GM21619 (cell line): ENCODE data around the gene ACSM6.

Experiments used
- ATAC-seq: cut with Tn5 transposase; IDR thresholded peaks from one replicate; pipeline ENCODE4 v1.9.1; 2021; ENCODE audit not compliant: unreplicated experiment

Gene ACSM6

GRCh38 chr10:95244152-95244551, 50.1 kb downstream of the ACSM6 start:
- ATAC-seq: no peak

GRCh38 chr10:95245425-95246055, 51.5 kb downstream of the ACSM6 start:
- peak; percentile 90 for ATAC-seq

GRCh38 chr10:95246582-95247051, 52.6 kb downstream of the ACSM6 start:
- no peak for ATAC-seq

- no peak for ATAC-seq
These were observed 53.3 kb downstream of the ACSM6 start for GRCh38 chr10:95247200-95247880.

- ATAC-seq: no peak
These were observed 54.0 kb downstream of the ACSM6 start for GRCh38 chr10:95247881-95248583.

- ATAC-seq: no peak
These were observed 55.0 kb downstream of the ACSM6 start for GRCh38 chr10:95248989-95249388.

GRCh38 chr10:95249467-95249866, 55.4 kb downstream of the ACSM6 start:
- no peak for ATAC-seq

- no peak for ATAC-seq
These were observed 56.8 kb downstream of the ACSM6 start for GRCh38 chr10:95250856-95251255.

GRCh38 chr10:95253007-95253406, 59.0 kb downstream of the ACSM6 start:
- ATAC-seq: no peak

- no peak for ATAC-seq
These were observed 59.6 kb downstream of the ACSM6 start for GRCh38 chr10:95253686-95254085.

GRCh38 chr10:95254629-95255028, 60.6 kb downstream of the ACSM6 start:
- ATAC-seq: no peak

GRCh38 chr10:95256268-95256667, 62.2 kb downstream of the ACSM6 start:
- no peak for ATAC-seq

- ATAC-seq: no peak
These were observed 63.8 kb downstream of the ACSM6 start for GRCh38 chr10:95257849-95258248.

- ATAC-seq: peak; percentile 87
These were observed 66.4 kb downstream of the ACSM6 start for GRCh38 chr10:95260397-95260881.

- ATAC-seq: no peak
These were observed 67.0 kb downstream of the ACSM6 start for GRCh38 chr10:95260909-95261552.

- no peak for ATAC-seq
These were observed 67.9 kb downstream of the ACSM6 start for GRCh38 chr10:95261926-95262325.

- ATAC-seq: no peak
These were observed 68.9 kb downstream of the ACSM6 start for GRCh38 chr10:95262763-95263518.

GRCh38 chr10:95263864-95264226, 69.8 kb downstream of the ACSM6 start:
- ATAC-seq: no peak

GRCh38 chr10:95264227-95265051, 70.4 kb downstream of the ACSM6 start:
- ATAC-seq: no peak

- no peak for ATAC-seq
These were observed 71.5 kb downstream of the ACSM6 start for GRCh38 chr10:95265572-95265971.
